ENCODE data around the gene KCNK10.

DNA sequence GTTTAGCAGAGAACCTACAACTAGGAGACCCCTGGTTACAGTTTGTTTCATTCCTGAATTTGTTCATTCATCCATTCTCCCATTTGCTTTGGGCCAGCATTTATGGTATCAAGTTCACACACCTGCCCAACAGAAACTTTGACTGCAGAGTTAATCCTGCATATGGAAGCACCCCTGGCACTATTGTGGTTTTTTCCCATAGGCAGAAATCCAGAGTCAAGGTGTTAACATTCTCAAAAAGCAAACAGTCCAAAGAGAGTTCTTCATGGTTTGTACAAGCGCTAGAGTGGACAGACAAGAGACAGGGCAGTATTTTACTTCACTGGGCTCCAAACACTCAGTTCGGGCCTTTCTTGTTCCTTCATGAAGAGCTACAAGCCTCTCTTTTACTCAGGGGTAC is 51.9 kb downstream of the KCNK10 start:
- no peak for TF ChIP-seq TEAD4 (CRISPR knock-in tag; IDR thresholded peaks at IDR 0.05)
- TF ChIP-seq CBFB (CRISPR knock-in tag; IDR thresholded peaks at IDR 0.05; ENCODE audit: low read depth): no peak
- TF ChIP-seq, protein P1, sequence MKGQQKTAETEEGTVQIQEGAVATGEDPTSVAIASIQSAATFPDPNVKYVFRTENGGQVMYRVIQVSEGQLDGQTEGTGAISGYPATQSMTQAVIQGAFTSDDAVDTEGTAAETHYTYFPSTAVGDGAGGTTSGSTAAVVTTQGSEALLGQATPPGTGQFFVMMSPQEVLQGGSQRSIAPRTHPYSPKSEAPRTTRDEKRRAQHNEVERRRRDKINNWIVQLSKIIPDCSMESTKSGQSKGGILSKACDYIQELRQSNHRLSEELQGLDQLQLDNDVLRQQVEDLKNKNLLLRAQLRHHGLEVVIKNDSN (CRISPR knock-in tag; IDR thresholded peaks at IDR 0.05): no peak
- TF ChIP-seq, protein P2, sequence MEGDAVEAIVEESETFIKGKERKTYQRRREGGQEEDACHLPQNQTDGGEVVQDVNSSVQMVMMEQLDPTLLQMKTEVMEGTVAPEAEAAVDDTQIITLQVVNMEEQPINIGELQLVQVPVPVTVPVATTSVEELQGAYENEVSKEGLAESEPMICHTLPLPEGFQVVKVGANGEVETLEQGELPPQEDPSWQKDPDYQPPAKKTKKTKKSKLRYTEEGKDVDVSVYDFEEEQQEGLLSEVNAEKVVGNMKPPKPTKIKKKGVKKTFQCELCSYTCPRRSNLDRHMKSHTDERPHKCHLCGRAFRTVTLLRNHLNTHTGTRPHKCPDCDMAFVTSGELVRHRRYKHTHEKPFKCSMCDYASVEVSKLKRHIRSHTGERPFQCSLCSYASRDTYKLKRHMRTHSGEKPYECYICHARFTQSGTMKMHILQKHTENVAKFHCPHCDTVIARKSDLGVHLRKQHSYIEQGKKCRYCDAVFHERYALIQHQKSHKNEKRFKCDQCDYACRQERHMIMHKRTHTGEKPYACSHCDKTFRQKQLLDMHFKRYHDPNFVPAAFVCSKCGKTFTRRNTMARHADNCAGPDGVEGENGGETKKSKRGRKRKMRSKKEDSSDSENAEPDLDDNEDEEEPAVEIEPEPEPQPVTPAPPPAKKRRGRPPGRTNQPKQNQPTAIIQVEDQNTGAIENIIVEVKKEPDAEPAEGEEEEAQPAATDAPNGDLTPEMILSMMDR (IDR thresholded peaks at IDR 0.05): no peak
- TF ChIP-seq ZNF138 (CRISPR knock-in tag; conservative IDR thresholded peaks at IDR 0.05): no peak
- no peak for TF ChIP-seq TCF7 (CRISPR knock-in tag; IDR thresholded peaks at IDR 0.05; ENCODE audit: low read depth)
